WI38 (cell line): ENCODE results near the gene EVC2.

Experiments
- H3K4me3 ChIP-seq: 2 replicates; pipeline ENCODE4 v1.5.1; 2011; ENCODE audit warnings: low read depth, mild to moderate bottlenecking, control low read depth, low read length
- TF ChIP-seq, protein P1 (sequence below): IDR thresholded peaks from 2 replicates; pipeline ENCODE4 v1.5.1; 2012; ENCODE audit warnings: low read depth, mild to moderate bottlenecking, control low read depth, low read length

Gene EVC2

DNA sequence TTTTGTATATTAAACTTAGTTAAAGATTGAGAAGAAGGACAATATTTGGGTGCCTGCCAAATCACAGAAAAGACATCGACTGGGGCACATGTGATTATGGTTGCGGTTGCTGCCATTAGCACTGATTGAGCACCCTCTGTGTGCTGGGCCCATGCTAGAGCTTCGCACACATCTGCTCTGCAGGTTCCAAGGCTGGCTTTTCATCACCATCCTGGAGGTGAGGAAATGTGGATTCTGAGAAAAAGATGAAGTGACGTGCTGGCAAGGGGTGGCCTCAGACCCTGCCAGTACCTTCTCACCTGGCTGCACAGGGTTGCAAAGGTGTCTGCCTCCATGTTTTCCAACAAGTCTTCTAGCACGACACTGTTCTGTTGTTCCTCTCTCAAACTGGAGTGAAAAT, 134.0 kb downstream of the EVC2 start:
- no peak overlapping the region for H3K4me3 ChIP-seq
- TF ChIP-seq, protein P1, sequence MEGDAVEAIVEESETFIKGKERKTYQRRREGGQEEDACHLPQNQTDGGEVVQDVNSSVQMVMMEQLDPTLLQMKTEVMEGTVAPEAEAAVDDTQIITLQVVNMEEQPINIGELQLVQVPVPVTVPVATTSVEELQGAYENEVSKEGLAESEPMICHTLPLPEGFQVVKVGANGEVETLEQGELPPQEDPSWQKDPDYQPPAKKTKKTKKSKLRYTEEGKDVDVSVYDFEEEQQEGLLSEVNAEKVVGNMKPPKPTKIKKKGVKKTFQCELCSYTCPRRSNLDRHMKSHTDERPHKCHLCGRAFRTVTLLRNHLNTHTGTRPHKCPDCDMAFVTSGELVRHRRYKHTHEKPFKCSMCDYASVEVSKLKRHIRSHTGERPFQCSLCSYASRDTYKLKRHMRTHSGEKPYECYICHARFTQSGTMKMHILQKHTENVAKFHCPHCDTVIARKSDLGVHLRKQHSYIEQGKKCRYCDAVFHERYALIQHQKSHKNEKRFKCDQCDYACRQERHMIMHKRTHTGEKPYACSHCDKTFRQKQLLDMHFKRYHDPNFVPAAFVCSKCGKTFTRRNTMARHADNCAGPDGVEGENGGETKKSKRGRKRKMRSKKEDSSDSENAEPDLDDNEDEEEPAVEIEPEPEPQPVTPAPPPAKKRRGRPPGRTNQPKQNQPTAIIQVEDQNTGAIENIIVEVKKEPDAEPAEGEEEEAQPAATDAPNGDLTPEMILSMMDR = no peak

DNA sequence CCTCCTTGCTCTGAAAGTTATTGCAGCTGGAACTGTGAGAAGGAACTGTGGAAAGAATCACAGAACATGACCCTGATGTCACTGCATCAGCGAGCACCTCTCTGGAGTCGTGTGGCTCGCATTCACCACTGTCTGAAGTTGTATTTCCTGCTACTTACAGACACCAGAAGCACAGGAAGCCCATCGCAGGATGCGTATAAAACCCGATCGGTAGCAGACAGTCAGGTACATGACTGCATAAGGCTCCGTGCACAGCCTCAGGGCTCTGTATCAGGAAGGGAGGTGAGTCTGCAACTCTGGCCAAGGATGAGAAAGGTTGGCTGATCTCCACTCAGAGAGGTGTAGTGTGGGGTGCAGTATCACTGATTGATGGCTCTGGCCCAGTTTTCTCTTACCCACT, 134.4 kb downstream of the EVC2 start:
- TF ChIP-seq, protein P1 = no peak
- no peak overlapping the region for H3K4me3 ChIP-seq

DNA sequence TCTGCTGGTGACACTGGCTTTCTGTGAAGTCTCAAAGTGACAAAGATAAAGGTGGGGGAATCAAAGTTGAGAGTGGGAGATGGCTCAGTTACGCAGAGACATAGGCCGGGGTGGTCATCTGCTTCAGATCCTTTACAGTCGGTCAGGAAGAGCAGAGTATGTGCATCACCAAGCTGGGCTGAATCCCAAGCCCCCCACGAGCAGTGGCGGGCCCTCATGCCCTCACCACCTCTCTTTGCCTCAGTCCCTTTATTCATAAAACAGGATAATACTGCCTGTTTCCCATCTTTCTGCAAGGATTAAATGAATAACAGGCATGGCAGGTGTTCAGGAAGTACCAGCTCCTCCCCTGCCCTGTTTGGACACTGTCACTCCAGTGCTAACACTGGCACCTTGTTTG, 135.6 kb downstream of the EVC2 start:
- H3K4me3 ChIP-seq = no peak overlapping the region
- TF ChIP-seq, protein P1 = no peak

DNA sequence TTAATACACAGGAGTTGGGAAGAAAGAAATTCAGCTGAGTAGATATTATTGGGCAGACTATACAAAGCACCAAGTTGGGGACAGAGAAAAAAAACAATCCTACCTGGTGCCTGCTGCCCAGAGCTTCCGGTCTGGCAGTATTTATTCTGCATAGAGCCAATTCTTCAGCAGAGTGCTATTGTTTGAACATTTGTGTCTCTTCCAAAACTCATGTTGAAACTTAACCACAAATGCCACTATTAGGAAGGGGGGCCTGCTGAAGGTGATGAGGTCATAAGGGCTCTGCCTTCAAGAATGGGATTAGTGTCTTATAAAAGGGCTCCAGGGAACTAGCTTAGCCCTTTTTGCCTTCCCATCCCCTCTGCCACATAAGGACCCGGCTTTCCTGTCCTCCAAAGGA, 136.2 kb downstream of the EVC2 start:
- no peak overlapping the region for H3K4me3 ChIP-seq
- TF ChIP-seq, protein P1 = no peak

DNA sequence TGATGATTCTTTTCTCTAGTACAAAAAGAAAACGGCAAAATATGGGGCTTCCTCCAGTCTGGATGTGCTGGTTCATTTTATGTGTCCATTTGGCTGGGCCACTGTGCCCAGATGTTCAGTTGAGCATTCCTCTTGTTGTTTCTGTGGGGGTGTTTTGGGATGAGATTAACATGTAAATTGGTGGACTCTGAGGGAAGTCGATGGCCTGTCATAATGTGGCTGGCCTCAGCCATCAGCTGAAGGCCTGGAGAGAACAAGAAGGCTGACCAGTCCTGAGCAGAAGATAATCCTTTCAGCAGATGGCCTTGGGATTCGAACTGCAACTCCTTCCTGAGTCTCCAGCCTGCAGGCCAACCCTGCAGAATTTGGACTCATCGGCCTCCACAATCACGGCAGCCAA, 136.7 kb downstream of the EVC2 start:
- TF ChIP-seq, protein P1 = no peak

DNA sequence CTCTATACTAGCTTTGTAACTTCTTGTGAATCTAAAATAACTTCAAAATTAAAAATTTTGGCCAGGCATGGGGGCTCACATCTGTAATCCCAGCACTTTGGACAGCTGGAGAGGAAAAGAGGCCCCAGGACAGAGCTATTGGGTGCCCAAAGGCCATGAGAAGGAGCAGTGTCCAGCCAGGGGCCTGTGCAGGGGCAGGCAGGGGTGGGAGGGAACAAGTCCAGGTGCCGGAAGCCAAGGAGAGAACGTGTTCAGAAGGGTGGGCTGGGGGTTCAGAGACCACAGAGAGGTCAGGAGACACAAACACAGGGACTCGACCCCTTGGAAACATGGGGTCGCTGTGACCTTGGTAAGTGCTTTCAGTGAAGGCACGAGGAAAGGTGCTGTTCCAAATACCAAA, 138.9 kb downstream of the EVC2 start:
- H3K4me3 ChIP-seq = no peak overlapping the region
- TF ChIP-seq, protein P1 = no peak

More for the DNA sequence above, 136.7 kb downstream of the EVC2 start:
- H3K4me3 ChIP-seq = no peak overlapping the region

DNA sequence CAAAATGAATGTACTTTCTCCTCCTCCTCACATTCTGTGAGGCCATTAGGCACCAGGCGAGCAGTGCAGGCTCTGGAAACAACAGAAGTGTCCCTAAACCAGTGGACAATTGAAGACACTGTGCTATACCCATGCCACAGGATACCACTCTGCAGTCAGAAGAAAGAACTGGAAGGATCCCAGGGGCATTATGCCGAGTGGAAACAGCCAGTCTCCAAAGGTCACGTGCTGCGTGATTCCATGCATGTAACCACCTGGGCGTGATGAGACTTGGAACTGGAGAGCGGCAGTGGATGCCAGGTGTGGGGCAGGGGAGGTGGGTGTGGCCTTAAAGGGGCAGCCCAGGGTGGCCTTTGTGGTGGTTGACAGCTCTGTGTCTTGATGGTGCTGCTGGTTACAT, 139.4 kb downstream of the EVC2 start:
- H3K4me3 ChIP-seq = no peak overlapping the region
- TF ChIP-seq, protein P1 = no peak
